HG02938 (cell line): ENCODE data around the gene ARHGAP42.

ENCODE experiments used
- ATAC-seq: cut with Tn5 transposase; IDR thresholded peaks from one replicate; pipeline ENCODE4 v1.9.1; 2021; ENCODE audit warnings: mild to moderate bottlenecking, moderate library complexity; ENCODE audit not compliant: unreplicated experiment

The ARHGAP42 gene

DNA sequence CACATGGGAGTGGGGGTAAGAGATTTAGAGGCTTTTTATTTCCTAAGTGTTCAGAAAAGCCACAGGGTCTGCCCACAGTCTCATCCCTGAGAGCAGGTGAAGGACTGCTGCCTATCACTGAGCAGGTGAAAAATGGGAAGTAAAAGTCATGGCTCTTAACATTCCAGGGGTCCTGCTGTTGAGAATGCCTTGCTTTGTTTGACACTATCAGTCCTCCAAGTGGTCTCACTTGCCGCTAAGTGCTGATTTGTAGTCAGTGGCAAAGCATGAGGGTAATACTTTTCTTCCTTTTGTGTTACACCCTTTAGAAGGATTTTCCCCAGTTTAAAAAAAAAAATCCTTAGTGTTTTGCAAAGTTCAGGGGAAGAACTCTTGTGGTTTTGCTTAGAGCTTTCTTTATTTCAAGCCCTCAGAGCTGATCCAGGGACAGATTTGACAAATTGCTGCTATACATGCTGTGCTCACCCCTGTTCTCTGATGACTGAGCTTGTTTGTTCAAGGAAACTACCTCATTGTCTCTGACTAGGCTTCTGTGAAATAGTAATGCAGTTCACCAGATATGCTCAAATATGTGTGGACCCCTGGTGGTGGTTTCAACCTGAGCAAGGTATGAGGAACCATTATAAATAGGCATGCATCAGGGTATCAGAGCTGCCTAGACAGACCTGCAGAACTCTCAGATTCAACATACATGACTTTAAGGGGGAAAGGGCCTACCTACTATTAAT, 141.0 kb downstream of the ARHGAP42 start:
- ATAC-seq = peak; percentile 85

- no peak for ATAC-seq
These were observed 143.2 kb downstream of the ARHGAP42 start for GRCh38 chr11:100830274-100830673.

GRCh38 chr11:100830978-100831732, 144.1 kb downstream of the ARHGAP42 start:
- ATAC-seq = no peak

- no peak for ATAC-seq
These were observed 144.9 kb downstream of the ARHGAP42 start for GRCh38 chr11:100831929-100832494.

- ATAC-seq = no peak
These were observed 145.7 kb downstream of the ARHGAP42 start for GRCh38 chr11:100832829-100833228.

DNA sequence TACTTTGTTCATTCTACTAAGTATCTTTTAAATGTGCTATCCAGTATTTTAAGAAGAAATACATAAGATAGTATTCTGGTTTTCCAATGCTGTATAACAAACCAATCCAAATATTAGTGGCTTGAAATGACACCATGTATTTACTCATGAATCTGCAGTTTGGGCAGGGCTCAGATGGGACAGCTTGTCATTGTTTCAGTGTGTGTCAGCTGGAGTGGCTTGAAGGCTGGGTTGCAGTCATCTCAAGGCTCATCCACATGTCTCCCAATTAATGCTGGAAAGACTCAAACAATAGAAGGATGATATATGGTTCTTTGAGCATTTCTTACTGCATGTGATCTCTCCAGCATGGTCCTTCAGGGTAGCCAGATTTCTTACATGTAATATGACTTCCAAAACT, 146.2 kb downstream of the ARHGAP42 start:
- ATAC-seq = no peak

DNA sequence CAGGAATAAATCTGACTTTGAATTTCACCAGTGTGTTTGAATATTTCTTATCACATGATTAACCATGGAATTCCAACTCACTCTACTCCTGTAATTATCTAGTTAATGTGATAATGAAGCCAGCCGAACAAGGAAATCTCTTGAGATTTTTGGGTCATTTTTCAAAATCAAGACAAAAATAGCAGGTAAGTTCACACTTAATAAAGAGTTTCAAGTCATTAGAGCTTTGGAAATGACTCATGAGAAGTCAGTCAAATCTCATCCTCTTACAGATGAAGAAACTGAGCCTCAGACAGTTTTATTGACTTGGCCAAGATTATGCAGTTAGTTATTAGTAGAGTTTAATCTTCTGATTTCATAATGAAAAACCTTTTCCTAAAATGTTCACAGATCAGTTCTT, 148.8 kb downstream of the ARHGAP42 start:
- ATAC-seq = no peak

- ATAC-seq = no peak
These were observed 150.2 kb downstream of the ARHGAP42 start for GRCh38 chr11:100837311-100837710.

DNA sequence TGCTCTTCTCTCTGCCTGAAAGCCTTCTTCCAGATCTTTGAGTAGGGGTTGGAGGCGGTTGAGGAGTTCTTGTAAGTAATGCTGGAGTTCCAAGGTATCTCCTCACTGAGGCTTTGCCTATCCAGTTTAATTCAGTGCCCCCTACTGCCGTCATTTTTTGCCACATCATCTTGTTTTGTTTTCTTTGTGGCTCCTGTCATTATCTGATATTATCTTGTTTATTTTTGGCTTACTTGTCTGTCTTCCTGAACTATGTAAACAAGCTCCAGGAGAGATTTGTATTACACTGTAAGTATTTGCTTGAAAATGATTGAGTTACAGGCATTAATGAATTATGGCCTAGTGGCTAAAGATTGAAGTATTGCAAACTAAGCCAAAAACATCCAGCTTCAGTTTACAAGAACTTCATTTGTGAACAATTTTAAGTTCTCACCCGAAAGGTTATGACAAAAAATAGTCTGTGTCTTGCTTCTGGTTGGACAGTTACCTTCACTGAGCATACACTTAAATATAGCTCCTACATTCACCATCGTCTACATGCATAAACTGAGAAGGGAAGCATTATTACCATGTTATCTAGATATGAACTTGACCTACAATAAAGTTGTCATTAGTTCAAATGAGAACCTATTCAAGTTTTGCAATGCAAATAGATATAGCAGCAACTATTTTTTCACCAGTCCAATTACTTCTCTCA, 154.8 kb downstream of the ARHGAP42 start:
- ATAC-seq = no peak

- ATAC-seq = no peak
These were observed 160.7 kb downstream of the ARHGAP42 start for GRCh38 chr11:100847696-100848216.

GRCh38 chr11:100849009-100849900, 162.2 kb downstream of the ARHGAP42 start:
- ATAC-seq = no peak

DNA sequence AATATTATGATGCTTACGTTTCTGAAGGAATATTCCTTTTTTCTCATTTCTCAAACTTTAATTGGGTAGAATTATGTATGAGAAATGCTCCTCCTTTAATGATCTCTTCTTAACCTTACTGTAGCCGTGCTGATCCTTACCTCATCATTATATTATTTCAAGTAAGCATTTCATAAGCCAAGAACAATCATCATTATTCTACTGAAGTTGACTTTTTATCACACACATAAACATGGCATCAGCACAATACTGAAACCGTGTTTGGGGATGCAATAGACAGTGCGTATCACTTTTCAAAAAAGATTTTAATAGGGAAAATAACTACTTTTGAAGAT, 162.8 kb downstream of the ARHGAP42 start:
- ATAC-seq = no peak

DNA sequence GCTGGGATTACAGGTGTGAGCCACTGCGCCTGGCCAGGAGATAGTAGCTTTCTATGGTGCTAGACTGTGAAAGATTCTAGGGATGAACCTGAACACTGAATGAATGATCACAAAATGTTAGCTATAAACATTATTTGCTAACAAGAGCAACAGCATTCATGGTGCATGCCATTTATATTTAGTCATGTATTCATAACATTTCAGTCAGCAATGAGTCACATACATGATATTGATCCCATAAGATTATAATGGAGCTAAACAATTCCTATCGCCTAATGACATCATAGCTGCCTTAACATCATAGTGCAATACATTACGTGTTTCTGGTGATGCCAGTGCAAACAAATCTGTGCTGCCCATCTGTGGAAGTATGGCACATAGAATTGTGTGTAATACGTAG, 164.1 kb downstream of the ARHGAP42 start:
- no peak for ATAC-seq

DNA sequence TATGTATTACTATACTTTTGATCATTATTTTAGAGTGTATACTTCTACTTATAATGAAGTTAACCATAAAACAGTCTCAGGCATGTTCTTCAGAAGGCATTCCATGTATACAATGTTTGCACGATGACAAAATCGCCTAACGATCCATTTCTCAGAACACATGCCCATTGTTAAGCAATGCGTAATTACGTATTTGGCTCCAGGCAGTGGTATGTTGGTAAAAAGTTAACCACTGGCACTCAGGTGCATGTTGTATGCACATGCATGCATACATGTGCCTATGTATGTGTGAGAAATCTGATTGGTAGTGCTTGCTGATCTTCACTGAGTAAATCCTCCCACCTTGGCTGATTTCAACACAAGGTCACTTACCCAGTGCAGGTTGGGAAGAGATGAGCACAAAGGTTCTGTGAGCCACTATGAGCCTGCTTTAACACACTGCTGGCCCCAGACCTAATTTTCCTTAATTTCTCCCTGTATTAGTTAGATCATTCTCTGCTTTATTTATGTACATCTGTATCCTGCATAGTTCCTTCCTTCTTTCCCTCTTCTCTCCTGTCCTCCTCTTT, 164.6 kb downstream of the ARHGAP42 start:
- no peak for ATAC-seq

GRCh38 chr11:100855466-100856067, 168.5 kb downstream of the ARHGAP42 start:
- no peak for ATAC-seq

DNA sequence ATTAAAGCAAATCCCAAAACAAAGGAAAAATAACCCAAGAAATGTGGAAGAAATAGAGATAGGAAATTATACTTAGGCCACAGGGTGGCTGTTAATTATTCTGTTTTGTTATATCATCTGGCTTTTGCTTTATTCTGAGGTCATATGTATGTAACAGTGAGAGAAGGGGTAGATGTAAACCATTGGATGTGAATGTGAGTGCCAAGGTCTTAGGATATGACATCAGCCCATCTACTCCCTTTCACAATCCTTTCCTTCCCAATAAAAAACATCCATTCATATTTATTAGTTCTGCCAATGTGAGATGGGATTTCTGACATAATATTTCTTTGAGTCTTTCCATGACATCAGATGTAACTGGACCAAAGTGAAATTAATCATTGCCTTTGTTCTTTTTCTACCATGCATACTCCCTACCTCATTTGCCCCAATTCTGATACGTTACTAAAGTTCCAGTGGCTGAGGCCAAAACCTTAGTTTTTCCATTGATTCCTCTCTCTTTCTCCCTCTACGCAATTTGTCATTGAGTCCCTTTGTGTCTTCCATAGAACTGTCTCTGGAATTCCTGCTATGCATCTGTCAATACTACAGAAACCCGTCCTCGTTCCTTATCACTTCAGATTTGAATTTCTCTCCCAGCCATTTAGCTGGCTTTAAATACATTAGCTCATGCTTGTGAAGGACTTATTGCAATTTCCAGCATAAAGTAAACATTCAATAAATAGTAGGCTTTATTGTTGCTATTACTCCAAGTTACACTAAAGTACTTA, 170.3 kb downstream of the ARHGAP42 start:
- ATAC-seq = no peak

GRCh38 chr11:100860318-100861155, 173.4 kb downstream of the ARHGAP42 start:
- no peak for ATAC-seq

GRCh38 chr11:100861212-100861611, 174.1 kb downstream of the ARHGAP42 start:
- no peak for ATAC-seq
